Naive B cell (primary cell): ENCODE measurements around the gene SLC19A1. TPM values are rescaled to one million over a fixed set of nuclear protein-coding genes. Genes with fewer than 3 reads are reported as not detected.

Source experiments
- ATAC-seq, 2 donors: fragments of 150-1000 bp; cut with Tn5 transposase; 2 replicates each; pipeline ENCODE4 v1.10.0; 2021; ENCODE audit warnings: low read depth in 2 of 2, mild to moderate bottlenecking in 2 of 2, moderate library complexity in 2 of 2
- DNase-seq: peaks from one replicate; pipeline ENCODE4 v3.0.0; 2022
- H3K27ac Mint-ChIP-seq, 6 donors: one replicate each; pipeline ENCODE4 v1.8.0; 2020 to 2022; ENCODE audit warnings: mild to moderate bottlenecking in 6 of 6, mixed read lengths in 6 of 6, moderate library complexity in 5 of 6, inconsistent platforms in 2 of 6
- H3K27me3 Mint-ChIP-seq, 3 donors: one replicate each; pipeline ENCODE4 v1.8.0; 2021 to 2022; ENCODE audit warnings: mixed read lengths in 3 of 3, mild to moderate bottlenecking in 1 of 3
- H3K36me3 Mint-ChIP-seq, 2 donors: one replicate each; pipeline ENCODE4 v1.8.0; 2020 to 2022; ENCODE audit warnings: mixed read lengths in 2 of 2, inconsistent platforms in 1 of 2, mild to moderate bottlenecking in 1 of 2
- H3K4me1 Mint-ChIP-seq, 3 donors: one replicate each; pipeline ENCODE4 v1.8.0; 2020 to 2022; ENCODE audit warnings: mixed read lengths in 3 of 3, inconsistent platforms in 1 of 3, mild to moderate bottlenecking in 1 of 3, moderate library complexity in 1 of 3
- H3K4me3 Mint-ChIP-seq, 8 donors: one replicate each; pipeline ENCODE4 v1.8.0; 2020 to 2022; ENCODE audit warnings: mild to moderate bottlenecking in 8 of 8, mixed read lengths in 8 of 8, moderate library complexity in 8 of 8, inconsistent platforms in 2 of 8
- H3K9me3 Mint-ChIP-seq, 7 donors: one replicate each; pipeline ENCODE4 v1.8.0; 2020 to 2022; ENCODE audit warnings: mixed read lengths in 7 of 7, mild to moderate bottlenecking in 5 of 7, inconsistent platforms in 2 of 7, moderate library complexity in 1 of 7
- polyA plus RNA-seq, 6 donors: library from polyadenylated mRNA; unstranded; fragments of 300-500 nt; fragmentation: Illumina TruSeq; gene quantifications; one replicate each; pipeline ENCODE4 v1.2.3, GENCODE V29; 2021; ENCODE audit warnings: low read depth in 6 of 6

SLC19A1 gene
- polyA plus RNA-seq, 6 donors from 2014 or later, result 2.9 to 20.0 (median 4.3) TPM

GRCh38 chr21:45581322-45581712, 39.1 kb upstream of the SLC19A1 start:
- H3K36me3 Mint-ChIP-seq, result peaks cover 7 to 17% of the 10 kb centered on the region in 2 donors
- ATAC-seq (no peak), DNase-seq (no peak)
- H3K4me3 Mint-ChIP-seq, result peak overlapping the region in 1 of 8 donors; percentile 20
- peaks cover 10 to 46% (median 25%) of the 10 kb centered on the region in 3 donors for H3K27me3 Mint-ChIP-seq
- H3K27ac Mint-ChIP-seq, result no peak overlapping the region
- peaks cover 3 to 36% (median 24%) of the 10 kb centered on the region in 7 donors for H3K9me3 Mint-ChIP-seq
- H3K4me1 Mint-ChIP-seq, result peaks cover 0 to under 1% (median 0%) of the 10 kb centered on the region in 3 donors

- no peak for DNase-seq
- H3K27ac Mint-ChIP-seq, result no peak overlapping the region
These were observed 38.5 kb upstream of the SLC19A1 start for GRCh38 chr21:45580576-45581321.

GRCh38 chr21:45580181-45580575, 37.9 kb upstream of the SLC19A1 start:
- Mint-ChIP-seq H3K27ac (no peak overlapping the region), H3K36me3 (peaks cover 0 to 17% of the 10 kb centered on the region in 2 donors), H3K9me3 (peaks cover 0 to 25% (median 16%) of the 10 kb centered on the region in 7 donors), H3K27me3 (peaks cover 6 to 44% (median 30%) of the 10 kb centered on the region in 3 donors), H3K4me3 (no peak overlapping the region), H3K4me1 (peaks cover 0 to 8% (median 4%) of the 10 kb centered on the region in 3 donors)
- no peak for DNase-seq
- ATAC-seq, result no peak

More at GRCh38 chr21:45580576-45581321, 38.5 kb upstream of the SLC19A1 start:
- peaks cover 0 to 31% (median 19%) of the 10 kb centered on the region in 7 donors for H3K9me3 Mint-ChIP-seq
- peaks cover 6 to 46% (median 30%) of the 10 kb centered on the region in 3 donors for H3K27me3 Mint-ChIP-seq
- peak overlapping the region in 2 of 8 donors; percentile 20 to 47 for H3K4me3 Mint-ChIP-seq
- ATAC-seq, result no peak
- peaks cover 1 to 17% of the 10 kb centered on the region in 2 donors for H3K36me3 Mint-ChIP-seq
- peaks cover 0 to 6% (median 4%) of the 10 kb centered on the region in 3 donors for H3K4me1 Mint-ChIP-seq

DNA sequence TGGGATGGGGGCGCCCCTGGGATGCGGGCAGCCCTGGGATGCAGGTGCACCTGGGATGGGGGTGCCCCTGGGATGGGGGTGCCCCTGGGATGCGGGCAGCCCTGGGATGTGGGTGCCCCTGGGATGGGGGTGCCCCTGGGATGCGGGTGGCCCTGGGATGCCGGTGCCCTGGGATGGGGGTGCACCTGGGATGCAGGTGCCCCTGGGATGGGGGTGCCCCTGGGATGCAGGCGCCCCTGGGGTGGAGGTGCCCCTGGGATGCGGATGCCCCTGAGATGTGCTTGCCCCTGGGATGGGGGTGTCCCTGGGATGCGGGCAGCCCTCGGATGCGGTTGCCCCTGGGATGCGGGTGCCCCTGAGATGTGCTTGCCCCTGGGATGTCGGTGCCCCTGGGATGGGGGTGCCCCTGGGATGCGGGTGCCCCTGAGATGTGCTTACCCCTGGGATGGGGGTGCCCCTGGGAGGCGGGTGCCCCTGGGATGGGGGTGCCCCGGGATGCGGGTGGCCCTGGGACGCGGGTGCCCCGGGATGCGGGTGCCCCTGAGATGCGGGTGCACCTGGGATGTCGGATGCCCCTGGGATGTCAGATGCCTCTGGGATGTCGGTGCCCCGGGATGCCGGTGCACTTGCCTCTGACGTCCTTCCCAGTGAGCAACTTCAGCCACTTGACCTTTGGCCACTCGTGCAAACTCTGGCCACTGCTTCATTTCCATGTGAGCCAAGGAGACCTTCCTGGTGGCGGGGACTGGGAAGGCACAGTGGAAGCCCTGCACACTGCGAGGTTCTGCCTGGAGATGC, 37.3 kb upstream of the SLC19A1 start:
- no peak overlapping the region for H3K27ac Mint-ChIP-seq
- ATAC-seq (no peak), DNase-seq (no peak)
- H3K27me3 Mint-ChIP-seq, result peaks cover under 1 to 40% (median 25%) of the 10 kb centered on the region in 3 donors
- H3K9me3 Mint-ChIP-seq, result peaks cover 0 to 20% (median 11%) of the 10 kb centered on the region in 7 donors
- peaks cover 0 to 8% (median 4%) of the 10 kb centered on the region in 3 donors for H3K4me1 Mint-ChIP-seq
- H3K36me3 Mint-ChIP-seq, result peaks cover 0 to 14% of the 10 kb centered on the region in 2 donors
- H3K4me3 Mint-ChIP-seq, result no peak overlapping the region

GRCh38 chr21:45578811-45579381, 36.7 kb upstream of the SLC19A1 start:
- ATAC-seq, result no peak
- Mint-ChIP-seq H3K36me3 (peaks cover 0 to 10% of the 10 kb centered on the region in 2 donors), H3K27ac (no peak overlapping the region), H3K9me3 (peaks cover 0 to 15% (median 8%) of the 10 kb centered on the region in 7 donors), H3K4me3 (no peak overlapping the region), H3K27me3 (peaks cover 0 to 34% (median 18%) of the 10 kb centered on the region in 3 donors), H3K4me1 (peaks cover 0 to 8% (median 4%) of the 10 kb centered on the region in 3 donors)
- DNase-seq, result no peak

GRCh38 chr21:45578176-45578801, 36.0 kb upstream of the SLC19A1 start:
- no peak overlapping the region for H3K27ac Mint-ChIP-seq
- no peak overlapping the region for H3K4me3 Mint-ChIP-seq
- peaks cover 0 to 7% of the 10 kb centered on the region in 2 donors for H3K36me3 Mint-ChIP-seq
- peaks cover 0 to 37% (median 16%) of the 10 kb centered on the region in 3 donors for H3K27me3 Mint-ChIP-seq
- peaks cover 0 to 8% (median 4%) of the 10 kb centered on the region in 3 donors for H3K4me1 Mint-ChIP-seq
- ATAC-seq, result no peak
- peaks cover 0 to 11% (median 6%) of the 10 kb centered on the region in 7 donors for H3K9me3 Mint-ChIP-seq
- no peak for DNase-seq

DNA sequence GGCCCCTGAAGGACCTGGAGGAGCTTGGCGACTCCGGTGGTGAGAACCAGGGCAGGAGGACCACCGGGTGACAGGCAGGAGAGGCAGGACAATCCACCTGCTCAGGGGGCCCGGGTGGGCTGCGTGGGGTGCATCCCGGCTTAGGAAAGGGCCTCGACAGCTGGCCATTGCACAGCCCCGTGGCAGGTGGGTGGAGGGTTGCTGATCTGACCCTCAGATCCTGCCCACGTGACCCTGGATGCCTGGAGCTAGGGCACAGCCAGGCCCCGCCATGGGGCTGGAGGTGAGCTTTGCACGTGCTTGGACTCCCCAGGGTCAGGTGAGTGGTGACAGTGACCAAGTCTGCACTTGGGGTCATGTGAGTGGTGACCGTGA, 35.5 kb upstream of the SLC19A1 start:
- H3K36me3 Mint-ChIP-seq, result peaks cover 0 to 2% of the 10 kb centered on the region in 2 donors

DNA sequence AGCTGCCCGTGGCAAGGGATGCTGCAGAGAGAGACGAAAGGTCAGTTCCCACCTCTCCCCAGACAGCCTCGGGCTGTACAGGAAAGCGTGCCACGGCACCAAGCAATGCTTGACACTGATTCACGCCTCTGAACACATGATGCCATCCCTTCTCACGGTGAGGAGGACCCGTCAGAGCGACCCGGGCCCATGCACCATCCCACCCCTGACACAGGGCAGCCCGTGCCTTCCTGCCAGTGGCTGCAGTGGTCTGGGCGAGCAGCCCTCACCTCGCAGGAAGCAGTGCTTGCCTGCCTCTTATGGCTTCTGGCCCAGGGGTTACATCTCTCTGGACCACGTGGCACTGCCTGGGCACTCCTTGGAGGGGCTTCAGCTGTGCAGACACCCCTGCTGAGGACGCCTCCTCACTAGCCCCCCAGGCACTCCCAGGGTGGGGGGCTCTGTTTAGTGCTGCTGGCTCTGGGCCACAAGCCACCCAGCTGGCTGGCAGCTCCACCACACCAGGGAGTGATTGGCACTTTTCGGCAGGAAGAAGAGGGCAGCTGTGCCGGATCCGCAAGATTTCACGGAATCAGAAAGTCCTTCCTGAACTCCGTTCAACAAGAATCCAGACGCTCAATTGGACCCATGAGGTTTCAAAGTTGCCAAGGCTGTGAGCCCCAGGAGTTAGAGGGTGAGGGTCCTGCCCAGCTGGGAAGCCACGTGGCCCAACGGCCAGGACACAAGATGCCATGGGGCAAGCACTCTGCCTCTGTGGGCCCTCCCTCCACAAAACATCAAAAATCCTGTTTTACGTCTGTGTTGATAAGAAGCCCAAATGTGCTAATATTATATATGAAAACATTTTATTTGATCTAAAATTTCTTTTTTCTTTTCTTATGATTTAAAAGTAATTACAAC, 34.8 kb upstream of the SLC19A1 start:
- H3K27ac Mint-ChIP-seq, result no peak overlapping the region
- DNase-seq, result no peak
- no peak overlapping the region for H3K4me3 Mint-ChIP-seq

More for the DNA sequence above, 35.5 kb upstream of the SLC19A1 start:
- Mint-ChIP-seq H3K4me3 (no peak overlapping the region), H3K4me1 (peaks cover 0 to 8% (median 4%) of the 10 kb centered on the region in 3 donors), H3K27ac (no peak overlapping the region), H3K9me3 (peaks cover 0 to 7% (median under 1%) of the 10 kb centered on the region in 7 donors), H3K27me3 (peaks cover 0 to 35% (median 11%) of the 10 kb centered on the region in 3 donors)
- DNase-seq (no peak), ATAC-seq (no peak)

DNA sequence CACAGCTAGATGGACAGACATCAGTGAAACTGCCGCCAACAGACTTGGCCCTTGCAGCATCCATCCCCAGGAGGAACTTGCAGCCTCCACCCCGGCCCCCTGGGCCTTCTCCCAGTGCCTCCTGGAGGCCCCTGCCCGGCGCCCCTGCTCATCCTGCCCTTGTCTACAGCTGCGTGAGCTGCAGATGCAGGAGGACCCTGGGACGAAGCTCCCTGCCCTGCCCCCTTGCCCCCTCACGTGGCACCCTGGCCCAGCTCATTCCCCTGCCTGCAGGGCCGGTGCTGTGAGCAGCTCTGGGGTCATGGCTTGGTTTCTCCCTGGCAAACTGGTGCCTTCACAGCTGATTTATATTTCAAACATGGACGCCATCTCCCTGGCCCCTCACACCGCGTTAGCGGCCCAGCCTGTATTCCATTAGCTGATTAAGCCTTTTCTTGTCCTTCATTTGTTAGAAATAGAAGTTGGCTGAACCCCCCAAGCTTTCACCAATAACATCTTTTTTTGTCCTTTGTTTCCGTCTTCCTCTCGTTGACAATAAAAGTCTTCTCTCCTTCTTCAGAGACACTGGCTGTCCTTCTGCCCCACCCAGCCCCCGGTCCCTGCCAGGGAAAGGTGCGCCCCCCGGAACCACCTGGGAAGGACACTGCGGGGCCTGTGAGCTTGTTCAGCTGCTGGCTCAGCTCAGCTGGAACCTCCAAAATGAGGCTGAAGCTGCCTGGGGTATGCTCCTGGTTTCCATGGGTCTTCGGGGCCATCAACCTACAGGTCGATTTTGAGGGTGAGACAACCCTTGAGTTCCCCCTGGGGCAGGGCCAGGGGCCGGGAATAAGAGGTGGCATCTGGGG, 34.0 kb upstream of the SLC19A1 start:
- peak overlapping the region in 1 of 8 donors; percentile 67 for H3K4me3 Mint-ChIP-seq
- no peak overlapping the region for H3K27ac Mint-ChIP-seq
- H3K36me3 Mint-ChIP-seq, result no peaks in the 10 kb centered on the region
- peaks cover 0 to 8% (median 4%) of the 10 kb centered on the region in 3 donors for H3K4me1 Mint-ChIP-seq
- ATAC-seq, result no peak
- peaks cover 0 to 29% (median 10%) of the 10 kb centered on the region in 3 donors for H3K27me3 Mint-ChIP-seq
- no peak for DNase-seq
- no peaks in the 10 kb centered on the region for H3K9me3 Mint-ChIP-seq

More for the DNA sequence above, 34.8 kb upstream of the SLC19A1 start:
- Mint-ChIP-seq H3K4me1 (peaks cover 0 to 8% (median 4%) of the 10 kb centered on the region in 3 donors), H3K36me3 (no peaks in the 10 kb centered on the region), H3K9me3 (peaks cover 0 to 1% (median 0%) of the 10 kb centered on the region in 7 donors), H3K27me3 (peaks cover 0 to 32% (median 10%) of the 10 kb centered on the region in 3 donors)
- no peak for ATAC-seq

DNA sequence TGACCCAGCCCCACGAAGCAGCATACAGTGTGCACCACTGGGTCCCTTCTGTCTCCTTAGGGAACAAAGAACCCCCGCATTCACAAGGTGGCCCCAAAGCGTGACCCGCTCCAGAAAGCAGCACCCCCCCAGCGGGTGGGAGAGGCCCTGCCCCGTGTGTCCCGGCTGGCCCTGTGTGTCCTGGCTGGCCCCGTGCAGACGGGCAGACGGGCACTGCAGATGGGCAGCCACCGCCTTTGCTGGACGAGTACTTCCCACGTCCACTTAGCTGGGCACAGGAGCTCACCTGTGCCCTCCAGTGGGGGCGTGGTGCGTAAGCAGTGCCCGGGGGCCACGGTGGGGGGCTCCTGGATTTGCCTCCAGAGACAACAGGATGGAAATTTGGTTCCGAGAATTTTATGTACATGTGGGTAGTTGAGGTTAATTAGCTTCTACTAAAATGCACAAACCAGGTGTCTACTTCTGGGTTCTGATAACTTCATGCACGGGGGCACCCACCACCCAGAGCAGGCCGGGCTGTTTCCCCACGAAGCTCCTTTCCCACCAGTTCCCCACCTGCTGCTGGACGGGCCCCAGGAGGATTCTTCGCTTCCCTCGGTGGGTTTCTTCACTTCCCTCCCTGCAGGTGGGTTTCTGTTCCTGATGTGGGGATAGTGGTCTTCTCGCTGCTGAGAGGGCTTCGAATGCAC, 33.2 kb upstream of the SLC19A1 start:
- peaks cover 0 to 26% (median 10%) of the 10 kb centered on the region in 3 donors for H3K27me3 Mint-ChIP-seq
- DNase-seq, result no peak
- H3K9me3 Mint-ChIP-seq, result no peaks in the 10 kb centered on the region
- peaks cover 0 to 8% (median 4%) of the 10 kb centered on the region in 3 donors for H3K4me1 Mint-ChIP-seq
- ATAC-seq, result no peak
- peak overlapping the region in 1 of 6 donors; percentile 33 for H3K27ac Mint-ChIP-seq
- no peaks in the 10 kb centered on the region for H3K36me3 Mint-ChIP-seq
- H3K4me3 Mint-ChIP-seq, result peak overlapping the region in 1 of 8 donors; percentile 25

- Mint-ChIP-seq H3K9me3 (no peaks in the 10 kb centered on the region), H3K27ac (no peak overlapping the region), H3K4me3 (no peak overlapping the region), H3K36me3 (no peaks in the 10 kb centered on the region), H3K4me1 (peaks cover 0 to 8% (median 4%) of the 10 kb centered on the region in 3 donors), H3K27me3 (peaks cover 0 to 21% (median 10%) of the 10 kb centered on the region in 3 donors)
- ATAC-seq (no peak), DNase-seq (no peak)
These were observed 32.5 kb upstream of the SLC19A1 start for GRCh38 chr21:45574691-45575090.
